ENCODE data around the gene ANTXRL. TPM values are rescaled to one million over a fixed set of nuclear protein-coding genes. Genes with fewer than 3 reads are reported as not detected.
"Not testable (repeated sequence)": the region's sequence is repeated elsewhere in the genome, so short reads cannot be mapped to it uniquely, and the experiment has no call there.

ANTXRL gene
- total RNA-seq, 2 donors from 2014 or later = not detected

DNA sequence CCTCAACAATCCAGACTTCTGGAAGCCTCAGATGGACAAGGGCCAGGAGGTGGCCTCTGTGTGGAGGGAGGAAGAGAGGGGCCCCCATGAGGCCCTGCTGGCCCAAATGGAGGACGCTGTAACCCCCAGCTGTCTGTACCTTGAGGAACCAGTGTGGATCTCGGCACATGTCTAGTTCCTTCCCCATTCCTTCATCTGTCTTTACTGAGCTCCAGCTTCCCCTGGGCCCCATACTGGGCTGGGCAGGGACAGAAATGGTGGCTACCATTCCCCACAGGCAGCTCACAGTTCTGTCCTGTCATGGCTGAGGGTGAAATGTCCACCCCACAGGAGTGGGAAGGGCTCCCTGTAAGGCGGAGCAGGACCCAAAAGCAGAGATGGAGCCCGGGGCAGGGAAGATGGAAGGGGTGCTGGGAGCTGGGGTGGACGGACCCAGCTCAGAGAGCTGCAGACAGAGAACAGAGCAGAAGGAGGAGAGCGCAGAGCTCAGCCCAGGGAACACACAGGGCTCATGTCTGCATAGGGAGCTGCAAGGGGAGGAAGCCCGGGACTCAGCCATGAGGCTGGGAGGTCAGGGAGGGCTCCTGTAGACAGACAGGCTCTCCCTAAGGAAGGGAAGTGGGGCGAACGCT lies 22.8 kb downstream of the ANTXRL start:
- Histone ChIP-seq H3K9me3 (no peaks in the 10 kb centered on the region), H3K27ac (no peak overlapping the region), H3K4me1 (no peaks in the 10 kb centered on the region), H3K4me3 (no peak overlapping the region), H3K27me3 (no peaks in the 10 kb centered on the region), H3K36me3 (no peaks in the 10 kb centered on the region), H3K9ac (ENCODE audit: low read depth in 2 of 2, low read length in 2 of 2) (no peak overlapping the region)
- TF ChIP-seq, protein P1, sequence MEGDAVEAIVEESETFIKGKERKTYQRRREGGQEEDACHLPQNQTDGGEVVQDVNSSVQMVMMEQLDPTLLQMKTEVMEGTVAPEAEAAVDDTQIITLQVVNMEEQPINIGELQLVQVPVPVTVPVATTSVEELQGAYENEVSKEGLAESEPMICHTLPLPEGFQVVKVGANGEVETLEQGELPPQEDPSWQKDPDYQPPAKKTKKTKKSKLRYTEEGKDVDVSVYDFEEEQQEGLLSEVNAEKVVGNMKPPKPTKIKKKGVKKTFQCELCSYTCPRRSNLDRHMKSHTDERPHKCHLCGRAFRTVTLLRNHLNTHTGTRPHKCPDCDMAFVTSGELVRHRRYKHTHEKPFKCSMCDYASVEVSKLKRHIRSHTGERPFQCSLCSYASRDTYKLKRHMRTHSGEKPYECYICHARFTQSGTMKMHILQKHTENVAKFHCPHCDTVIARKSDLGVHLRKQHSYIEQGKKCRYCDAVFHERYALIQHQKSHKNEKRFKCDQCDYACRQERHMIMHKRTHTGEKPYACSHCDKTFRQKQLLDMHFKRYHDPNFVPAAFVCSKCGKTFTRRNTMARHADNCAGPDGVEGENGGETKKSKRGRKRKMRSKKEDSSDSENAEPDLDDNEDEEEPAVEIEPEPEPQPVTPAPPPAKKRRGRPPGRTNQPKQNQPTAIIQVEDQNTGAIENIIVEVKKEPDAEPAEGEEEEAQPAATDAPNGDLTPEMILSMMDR (IDR thresholded peaks at IDR 0.05) = no peak
- intact Hi-C loops (cut with DNase I) = no loop called here
- DNase-seq = no peak

DNA sequence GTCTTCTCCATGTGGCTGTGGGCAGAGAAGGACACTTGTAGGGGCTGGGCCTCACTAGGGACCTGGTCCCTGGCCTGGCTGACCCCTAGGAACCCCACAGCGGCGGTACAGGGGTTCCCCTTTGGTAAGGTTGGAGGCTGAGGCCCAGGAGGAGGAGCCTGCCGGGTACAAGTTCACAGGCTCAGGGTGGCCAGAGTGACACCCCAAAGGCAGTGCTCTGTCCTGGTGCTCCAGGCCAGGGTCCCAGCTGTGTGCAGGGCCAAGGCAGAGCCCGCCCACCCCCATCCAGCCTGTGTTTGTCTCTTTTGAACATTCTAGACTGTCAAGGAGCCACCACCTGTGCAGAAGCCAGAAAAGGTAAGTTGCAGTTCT lies 23.3 kb downstream of the ANTXRL start:
- Histone ChIP-seq H3K9me3 (no peaks in the 10 kb centered on the region), H3K4me3 (no peak overlapping the region), H3K27ac (no peak overlapping the region), H3K36me3 (no peaks in the 10 kb centered on the region), H3K4me1 (no peaks in the 10 kb centered on the region), H3K27me3 (no peaks in the 10 kb centered on the region), H3K9ac (ENCODE audit: low read depth in 2 of 2, low read length in 2 of 2) (no peak overlapping the region)
- TF ChIP-seq, protein P1 (IDR thresholded peaks at IDR 0.05) = no peak
- intact Hi-C loops (cut with DNase I) = no loop called here
- no peak for DNase-seq

DNA sequence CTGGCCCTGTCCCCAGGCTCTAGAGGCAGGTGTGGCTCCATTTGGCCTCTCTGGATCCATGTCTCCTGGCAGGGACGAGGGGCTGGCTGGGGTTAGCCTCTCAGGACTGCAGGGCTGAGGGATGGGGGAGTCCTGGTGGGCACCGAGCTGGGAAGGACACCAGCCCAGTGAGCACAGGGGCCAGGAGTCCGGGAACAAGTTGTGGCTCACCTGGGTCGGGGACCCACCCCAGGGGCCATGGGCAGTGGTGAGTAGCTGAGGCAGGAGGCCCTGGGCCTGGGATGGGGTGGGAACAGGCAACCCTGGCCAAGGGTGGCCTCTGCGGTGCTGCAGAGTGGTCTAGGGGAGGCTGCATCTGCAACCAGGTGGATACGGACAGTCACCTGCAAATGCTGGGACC lies 24.1 kb downstream of the ANTXRL start:
- TF ChIP-seq, protein P1 (IDR thresholded peaks at IDR 0.05) = no peak
- Histone ChIP-seq H3K9me3 (no peaks in the 10 kb centered on the region), H3K4me3 (no peak overlapping the region), H3K36me3 (no peaks in the 10 kb centered on the region), H3K27me3 (no peaks in the 10 kb centered on the region), H3K4me1 (no peaks in the 10 kb centered on the region), H3K9ac (ENCODE audit: low read depth in 2 of 2, low read length in 2 of 2) (no peak overlapping the region), H3K27ac (no peak overlapping the region)
- DNase-seq = no peak
- intact Hi-C loops (cut with DNase I) = no loop called here

DNA sequence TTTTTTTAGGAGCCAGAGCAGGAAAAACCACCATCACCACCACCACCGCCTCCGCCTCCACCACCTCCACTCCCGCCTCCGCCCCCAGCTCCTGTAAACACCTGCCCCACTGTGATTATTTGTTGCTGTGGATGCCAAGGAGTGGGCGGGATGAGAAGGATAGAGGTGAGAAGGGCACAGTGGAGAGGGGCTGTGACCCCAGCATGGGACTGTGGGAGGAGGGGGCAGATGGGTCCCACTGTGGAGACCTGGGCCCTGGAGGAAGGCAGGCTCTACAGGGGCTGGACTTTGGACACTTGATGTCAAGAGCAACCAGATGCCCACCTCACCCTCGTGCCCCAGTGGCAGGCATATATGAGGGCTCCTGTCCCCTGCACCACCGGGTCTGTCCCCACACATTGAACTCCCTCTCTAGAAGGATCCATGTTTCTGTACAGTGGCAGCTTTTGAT lies 24.7 kb downstream of the ANTXRL start:
- Histone ChIP-seq H3K27ac (no peak overlapping the region), H3K9me3 (no peaks in the 10 kb centered on the region), H3K9ac (ENCODE audit: low read depth in 2 of 2, low read length in 2 of 2) (no peak overlapping the region), H3K27me3 (no peaks in the 10 kb centered on the region), H3K4me3 (no peak overlapping the region), H3K4me1 (no peaks in the 10 kb centered on the region), H3K36me3 (no peaks in the 10 kb centered on the region)
- no peak for DNase-seq
- intact Hi-C loops (cut with DNase I) = no loop called here
- TF ChIP-seq, protein P1 (IDR thresholded peaks at IDR 0.05) = no peak

DNA sequence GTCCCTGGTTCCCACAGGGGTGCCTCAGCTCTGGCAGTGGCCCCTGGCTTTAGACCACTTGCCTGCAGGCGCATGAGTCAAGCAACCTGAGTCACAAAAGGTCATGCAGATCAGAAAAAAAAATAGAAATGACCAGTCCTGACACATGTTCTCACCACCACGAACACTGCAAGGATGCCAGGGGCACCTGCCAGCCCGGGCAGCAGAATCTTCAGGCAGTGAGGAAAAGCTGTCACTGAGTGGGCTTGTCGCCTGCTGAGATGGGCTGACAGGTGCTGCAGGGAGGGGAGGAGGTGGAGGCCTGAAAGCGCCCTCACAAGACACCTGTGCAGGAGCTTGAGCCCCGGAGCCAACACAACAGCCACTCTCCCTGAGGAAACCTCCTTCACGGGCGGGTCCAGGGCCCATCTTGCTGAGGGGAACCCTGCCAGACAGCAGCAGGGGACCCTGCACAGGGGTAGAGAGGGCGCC lies 25.2 kb downstream of the ANTXRL start:
- H3K27me3 ChIP-seq; intact Hi-C loops (cut with DNase I); H3K9me3 ChIP-seq; DNase-seq; H3K36me3 ChIP-seq; H3K4me3 ChIP-seq; H3K27ac ChIP-seq; H3K4me1 ChIP-seq; H3K9ac ChIP-seq (ENCODE audit: low read depth in 2 of 2, low read length in 2 of 2): not testable (repeated sequence)

DNA sequence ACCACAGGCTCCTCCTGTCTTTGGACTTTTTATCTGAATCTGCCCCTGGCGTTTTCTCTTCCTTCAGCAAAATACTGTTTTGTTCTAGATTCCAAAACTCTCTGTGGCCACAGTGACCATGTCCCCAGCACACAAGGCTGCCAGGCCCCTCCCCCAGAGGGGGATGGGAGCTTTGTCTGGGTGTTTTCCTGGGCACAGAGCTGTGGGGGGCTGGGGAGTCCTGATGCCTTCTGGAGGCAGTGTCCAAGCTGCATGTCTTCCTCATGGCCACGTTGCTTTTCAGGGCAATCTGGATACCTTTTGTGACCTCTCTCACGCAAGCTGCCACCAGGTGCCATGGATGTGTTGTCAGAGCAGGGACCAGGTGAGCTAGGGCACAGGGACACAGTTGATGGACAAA lies 26.2 kb downstream of the ANTXRL start:
- no peak for DNase-seq
- Histone ChIP-seq H3K36me3 (no peaks in the 10 kb centered on the region), H3K4me3 (no peak overlapping the region), H3K9ac (ENCODE audit: low read depth in 2 of 2, low read length in 2 of 2) (no peak overlapping the region), H3K4me1 (no peaks in the 10 kb centered on the region), H3K27ac (no peak overlapping the region), H3K9me3 (no peaks in the 10 kb centered on the region), H3K27me3 (no peaks in the 10 kb centered on the region)
- intact Hi-C loops (cut with DNase I) = no loop called here
- TF ChIP-seq, protein P1 (IDR thresholded peaks at IDR 0.05) = no peak
